Measurements from ENCODE around the gene GALR2.

DNA sequence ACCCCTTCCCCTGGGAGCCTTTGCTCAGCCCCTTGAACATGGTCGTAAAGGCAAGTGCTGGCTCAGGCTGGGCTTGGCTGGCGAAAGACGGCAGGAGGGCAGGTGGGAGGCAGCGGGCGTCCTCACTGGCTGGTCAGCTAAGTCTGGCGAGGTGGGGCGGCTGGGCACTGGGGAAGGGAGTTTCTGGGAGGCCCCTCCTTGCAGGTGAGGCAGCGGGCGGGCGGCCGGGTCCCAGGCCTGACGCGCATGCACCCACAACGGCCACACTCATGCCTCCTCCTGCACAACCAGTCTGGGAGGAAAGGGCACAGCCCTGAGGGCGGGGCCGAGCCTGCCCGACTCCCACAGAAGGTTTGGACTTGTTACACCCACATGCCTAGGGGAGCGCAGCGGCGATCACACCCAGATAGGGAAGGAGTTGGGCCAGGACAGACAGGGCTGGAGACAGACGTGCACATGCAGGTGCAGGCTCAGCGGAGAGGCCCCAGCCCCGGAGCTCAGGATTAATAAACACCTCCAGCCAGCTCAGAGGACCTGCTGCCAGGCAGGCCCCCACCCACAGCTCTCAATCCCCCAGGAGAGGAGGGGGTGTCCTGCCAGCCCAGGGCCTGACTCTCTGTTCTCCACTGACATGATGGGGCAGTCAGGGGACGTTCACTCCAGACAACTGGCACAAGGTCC, 47.3 kb upstream of the GALR2 start, which contains the start of gene EVPL:
- no peak for TF ChIP-seq ZFX (IDR thresholded peaks at IDR 0.05)
- TF ChIP-seq, protein P1, sequence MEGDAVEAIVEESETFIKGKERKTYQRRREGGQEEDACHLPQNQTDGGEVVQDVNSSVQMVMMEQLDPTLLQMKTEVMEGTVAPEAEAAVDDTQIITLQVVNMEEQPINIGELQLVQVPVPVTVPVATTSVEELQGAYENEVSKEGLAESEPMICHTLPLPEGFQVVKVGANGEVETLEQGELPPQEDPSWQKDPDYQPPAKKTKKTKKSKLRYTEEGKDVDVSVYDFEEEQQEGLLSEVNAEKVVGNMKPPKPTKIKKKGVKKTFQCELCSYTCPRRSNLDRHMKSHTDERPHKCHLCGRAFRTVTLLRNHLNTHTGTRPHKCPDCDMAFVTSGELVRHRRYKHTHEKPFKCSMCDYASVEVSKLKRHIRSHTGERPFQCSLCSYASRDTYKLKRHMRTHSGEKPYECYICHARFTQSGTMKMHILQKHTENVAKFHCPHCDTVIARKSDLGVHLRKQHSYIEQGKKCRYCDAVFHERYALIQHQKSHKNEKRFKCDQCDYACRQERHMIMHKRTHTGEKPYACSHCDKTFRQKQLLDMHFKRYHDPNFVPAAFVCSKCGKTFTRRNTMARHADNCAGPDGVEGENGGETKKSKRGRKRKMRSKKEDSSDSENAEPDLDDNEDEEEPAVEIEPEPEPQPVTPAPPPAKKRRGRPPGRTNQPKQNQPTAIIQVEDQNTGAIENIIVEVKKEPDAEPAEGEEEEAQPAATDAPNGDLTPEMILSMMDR (conservative IDR thresholded peaks at IDR 0.05): no peak
